GM21360 (cell line): ENCODE data around the gene ACAP2.
"Not testable (repeated sequence)": the region's sequence is repeated elsewhere in the genome, so short reads cannot be mapped to it uniquely, and the experiment has no call there.

Experiments used
- ATAC-seq: cut with Tn5 transposase; IDR thresholded peaks from one replicate; pipeline ENCODE4 v1.9.1; 2021; ENCODE audit warnings: mild to moderate bottlenecking, moderate library complexity; ENCODE audit not compliant: unreplicated experiment

ACAP2 gene

DNA sequence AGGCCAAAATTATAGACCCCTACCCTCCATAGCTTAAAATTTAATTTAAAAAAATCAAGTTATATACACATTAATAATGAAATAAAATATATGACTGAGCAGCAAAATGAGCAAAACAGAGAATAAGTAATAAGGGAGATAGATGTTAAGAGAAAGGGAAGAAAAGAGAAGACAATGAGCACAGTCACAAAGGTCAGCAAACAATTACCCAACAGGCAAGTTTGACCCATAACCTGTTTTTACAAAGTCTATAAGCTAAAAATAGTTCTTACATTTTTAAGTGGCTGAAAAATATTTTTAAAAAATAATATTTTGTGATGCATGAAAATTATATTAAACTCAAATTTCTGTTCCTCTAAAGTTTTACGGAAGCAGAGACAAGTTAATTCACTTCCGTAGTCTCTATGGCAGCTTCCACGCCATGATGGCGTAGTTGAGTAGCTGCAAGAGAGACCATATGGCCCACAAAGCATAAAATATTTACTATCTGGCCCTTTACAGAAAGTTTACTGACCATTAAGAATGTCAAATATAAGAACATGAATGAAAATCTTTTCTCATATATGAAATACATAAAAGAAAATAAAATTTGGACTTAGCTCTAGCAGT is 47.5 kb downstream of the ACAP2 start:
- no peak for ATAC-seq

- peak; percentile 36 for ATAC-seq
Observed at GRCh38 chr3:195394700-195395099, 48.1 kb downstream of the ACAP2 start.

GRCh38 chr3:195394024-195394423 is 48.8 kb downstream of the ACAP2 start:
- peak; percentile 61 for ATAC-seq

- no peak for ATAC-seq
Observed at GRCh38 chr3:195388380-195388779, 54.4 kb downstream of the ACAP2 start.

DNA sequence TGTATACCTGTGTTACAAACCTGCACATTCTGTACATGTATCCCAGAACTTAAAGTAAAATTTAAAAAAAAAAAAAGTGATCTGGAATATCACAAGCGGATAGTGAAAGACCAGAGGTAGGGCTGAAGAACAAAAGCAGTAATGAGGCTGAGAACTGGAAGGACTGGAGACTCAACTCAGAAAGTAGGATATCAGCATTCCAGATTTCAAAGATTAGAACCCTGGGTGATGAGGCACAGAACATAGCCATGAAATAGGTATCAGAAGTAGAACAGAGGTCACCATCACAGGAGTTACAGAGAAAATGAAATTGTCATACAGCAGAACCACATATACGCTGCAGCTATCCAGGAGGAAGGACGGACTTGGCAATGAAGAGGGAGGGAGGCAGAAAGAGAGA is 56.1 kb downstream of the ACAP2 start:
- no peak for ATAC-seq

DNA sequence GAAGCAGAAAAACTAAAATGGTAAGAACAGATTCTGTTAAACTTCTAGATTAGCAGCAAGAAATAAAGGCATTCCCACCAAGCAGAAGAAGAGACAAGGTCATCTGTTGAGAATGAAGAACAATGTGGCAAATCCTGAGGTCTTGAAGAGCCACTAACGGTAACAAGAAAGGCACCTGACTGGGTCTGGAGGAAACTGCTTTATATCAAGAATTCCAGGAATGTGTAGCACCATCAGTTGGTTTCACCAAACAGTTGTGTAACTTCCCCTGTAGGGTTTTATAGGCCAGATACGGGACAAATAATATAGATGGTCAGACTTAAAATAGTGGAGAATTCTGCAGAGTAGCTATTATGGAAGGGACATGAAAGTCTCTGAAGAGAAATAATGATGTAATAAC is 57.3 kb downstream of the ACAP2 start:
- no peak for ATAC-seq

DNA sequence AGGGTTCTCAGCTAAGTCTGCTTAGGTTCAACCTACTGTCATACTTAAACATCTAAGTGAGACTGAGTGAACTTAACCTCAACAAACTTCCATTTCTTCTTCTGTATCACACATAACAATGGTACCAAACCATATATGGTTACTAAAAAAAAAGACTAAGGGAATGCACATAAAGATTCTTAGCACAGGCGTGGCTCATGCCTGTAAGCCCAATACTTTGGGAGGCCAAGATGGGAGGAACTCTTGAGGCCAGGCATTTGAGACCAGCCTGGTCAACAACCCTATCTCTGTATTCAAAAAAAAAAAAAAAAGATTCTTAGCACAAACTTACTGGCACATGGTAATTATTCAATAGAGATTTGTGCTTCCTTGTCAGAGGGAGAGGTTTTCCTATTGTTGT is 57.9 kb downstream of the ACAP2 start:
- no peak for ATAC-seq

GRCh38 chr3:195372220-195372619 is 70.6 kb downstream of the ACAP2 start:
- no peak for ATAC-seq

- ATAC-seq: no peak
Observed at GRCh38 chr3:195366200-195366925, 76.5 kb downstream of the ACAP2 start.

DNA sequence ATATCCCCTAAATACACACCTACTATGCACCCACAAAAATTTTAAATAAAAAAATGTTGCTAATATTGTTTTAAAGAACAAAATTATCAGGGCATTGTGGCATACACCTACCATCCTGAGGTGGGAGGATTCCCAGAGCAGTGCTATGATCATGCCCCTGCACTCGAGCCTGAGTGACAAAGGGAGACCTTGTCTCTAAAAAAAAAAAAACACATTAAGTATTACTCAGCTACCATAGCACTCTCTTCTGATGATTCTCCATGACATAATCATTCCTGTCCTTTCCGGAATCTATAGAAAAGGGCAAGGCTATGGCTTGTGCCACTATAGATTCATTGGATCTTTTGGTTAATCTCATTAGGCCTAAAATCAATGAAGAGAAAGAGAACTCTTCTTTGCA is 77.4 kb downstream of the ACAP2 start:
- ATAC-seq: no peak

DNA sequence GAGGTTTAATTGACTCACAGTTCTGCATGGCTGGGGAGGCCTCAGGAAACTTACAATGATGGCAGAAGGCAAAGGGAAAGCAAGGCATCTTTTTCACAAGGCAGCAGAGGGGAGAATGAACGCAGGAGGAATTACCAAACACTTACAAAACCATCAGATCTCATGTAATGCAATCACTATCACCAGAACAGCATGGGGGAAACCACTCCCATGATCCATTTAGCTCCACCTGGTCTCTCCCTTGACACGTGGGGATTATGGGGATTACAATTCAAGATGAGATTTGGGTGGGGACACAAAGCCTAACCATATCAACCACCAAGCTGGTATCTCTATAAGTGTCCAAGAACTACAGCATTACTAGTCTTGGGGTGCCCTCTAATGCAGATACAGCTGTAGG is 85.0 kb downstream of the ACAP2 start:
- not testable (repeated sequence) for ATAC-seq

GRCh38 chr3:195356151-195357086 is 86.4 kb downstream of the ACAP2 start:
- no peak for ATAC-seq

GRCh38 chr3:195354009-195354408 is 88.8 kb downstream of the ACAP2 start:
- not testable (repeated sequence) for ATAC-seq

- no peak for ATAC-seq
Observed at GRCh38 chr3:195352895-195353488, 89.8 kb downstream of the ACAP2 start.

GRCh38 chr3:195348426-195349115 is 94.2 kb downstream of the ACAP2 start:
- no peak for ATAC-seq

DNA sequence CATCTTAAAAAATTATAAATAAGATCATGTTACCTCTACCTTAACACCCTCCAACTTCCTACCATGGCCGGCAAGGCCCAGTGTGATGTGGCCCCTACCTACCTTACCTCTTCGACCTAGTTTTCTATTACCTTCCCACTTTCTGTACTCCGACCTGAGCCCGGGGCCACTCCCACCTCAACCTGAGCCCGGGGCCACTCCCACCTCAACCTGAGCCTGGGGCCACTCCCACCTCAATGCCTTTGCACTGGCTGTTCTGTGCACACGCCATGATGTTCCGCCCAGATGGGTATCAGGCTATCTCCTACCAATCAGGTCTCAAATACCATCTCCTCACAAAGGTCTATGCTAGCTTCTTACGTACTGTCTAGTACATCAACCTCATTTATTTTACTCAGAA is 105.1 kb downstream of the ACAP2 start:
- ATAC-seq: no peak

GRCh38 chr3:195334967-195335366 is 107.9 kb downstream of the ACAP2 start:
- no peak for ATAC-seq

DNA sequence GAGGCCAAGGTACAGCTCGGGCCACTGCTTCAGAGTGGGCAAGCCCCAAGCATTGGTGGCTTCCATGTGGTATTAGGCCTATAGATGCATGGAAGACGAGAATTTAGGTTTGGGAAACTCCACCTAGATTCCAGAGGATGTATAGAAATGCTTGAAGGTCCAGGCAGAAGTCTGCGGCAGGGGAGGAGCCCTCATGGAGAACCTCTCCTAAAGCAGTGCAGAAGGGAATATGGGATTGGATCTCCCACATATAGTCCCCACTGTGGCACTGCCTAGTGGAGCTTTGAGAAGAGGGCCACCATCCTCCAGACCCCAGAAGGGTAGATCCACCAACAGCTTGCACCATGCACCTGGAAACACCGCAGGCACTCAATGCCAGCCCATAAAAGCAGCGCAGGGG is 123.8 kb downstream of the ACAP2 start:
- no peak for ATAC-seq

DNA sequence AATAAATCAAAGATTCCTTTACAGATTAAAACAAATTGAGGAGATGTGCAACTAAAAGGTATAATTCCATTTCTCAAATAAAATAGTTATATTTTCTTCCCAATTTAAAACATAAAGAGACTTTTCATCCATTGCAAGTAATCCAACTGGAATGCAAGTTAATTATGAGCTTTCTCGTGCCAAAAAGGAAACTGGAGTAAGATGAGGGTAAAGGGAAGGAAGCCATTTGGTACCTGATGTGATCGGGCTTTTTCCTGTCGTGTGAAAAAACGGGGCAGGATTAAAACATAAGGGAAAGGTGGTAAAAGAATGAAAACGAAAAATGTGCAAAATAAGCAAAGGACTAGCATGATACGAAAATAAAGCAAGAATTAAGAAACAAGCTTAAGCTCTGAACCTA is 130.1 kb downstream of the ACAP2 start:
- ATAC-seq: no peak

GRCh38 chr3:195307711-195308110 is 135.1 kb downstream of the ACAP2 start:
- ATAC-seq: no peak

GRCh38 chr3:195306369-195306768 is 136.5 kb downstream of the ACAP2 start:
- no peak for ATAC-seq
